Measurements from ENCODE around the gene PYHIN1. TPM values are rescaled to one million over a fixed set of nuclear protein-coding genes. Genes with fewer than 3 reads are reported as not detected.

The PYHIN1 gene
- total RNA-seq, 1 donor from 2014 or later = 10.4 TPM

DNA sequence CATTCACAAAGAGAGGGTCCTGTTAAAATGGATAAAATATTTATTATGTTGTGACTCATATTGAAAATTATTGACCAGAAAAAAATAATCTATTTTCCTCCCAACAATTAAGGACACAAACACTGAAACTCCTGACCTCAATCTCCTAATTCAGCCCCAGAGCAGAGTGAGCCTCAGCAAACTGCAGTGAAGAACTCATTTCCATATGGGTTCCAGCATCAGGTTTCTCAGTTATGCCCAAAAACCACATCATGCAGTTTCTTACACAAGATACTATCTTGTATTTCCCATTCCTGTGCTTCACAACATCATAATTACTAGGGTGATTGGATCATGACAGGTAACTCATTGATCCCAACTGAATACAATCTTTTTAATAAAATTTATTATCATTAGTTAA is 15.4 kb downstream of the PYHIN1 start:
- Mint-ChIP-seq H3K4me3 (no peak overlapping the region), H3K4me1 (peaks cover 3% of the 10 kb centered on the region), H3K27ac (no peak overlapping the region), H3K27me3 (peaks cover under 1% of the 10 kb centered on the region), H3K36me3 (ENCODE audit: low read depth) (peaks cover 63% of the 10 kb centered on the region), H3K9me3 (peaks cover 8% of the 10 kb centered on the region)
- no peak for DNase-seq
- intact Hi-C loops (cut with micrococcal nuclease) = no loop called here

DNA sequence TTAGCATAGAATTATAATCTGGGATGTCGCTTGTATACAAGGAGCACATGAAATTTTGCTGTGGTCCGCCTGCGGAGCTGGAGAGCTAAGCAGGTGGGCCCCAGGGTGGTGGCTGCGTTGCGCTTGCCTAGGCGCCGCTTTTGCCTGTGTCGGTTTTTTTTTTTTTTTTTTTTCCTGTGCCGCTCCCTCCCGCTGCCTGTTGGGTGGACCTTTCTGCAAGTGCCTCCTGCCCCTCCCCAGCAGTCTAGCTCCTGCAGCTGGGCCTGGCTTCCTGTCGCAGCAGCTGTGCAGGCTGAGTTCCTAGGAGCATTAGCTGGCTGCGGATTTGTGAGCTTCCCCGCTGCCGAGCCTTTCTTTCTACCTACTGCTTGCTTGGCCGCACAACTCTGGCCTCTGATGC is 20.6 kb downstream of the PYHIN1 start:
- peak; percentile 17 for DNase-seq
- Mint-ChIP-seq H3K27me3 (no peaks in the 10 kb centered on the region), H3K4me3 (no peak overlapping the region), H3K9me3 (peaks cover 8% of the 10 kb centered on the region), H3K27ac (no peak overlapping the region), H3K4me1 (no peaks in the 10 kb centered on the region), H3K36me3 (ENCODE audit: low read depth) (peaks cover 52% of the 10 kb centered on the region)
- intact Hi-C loops (cut with micrococcal nuclease) = no loop called here

DNA sequence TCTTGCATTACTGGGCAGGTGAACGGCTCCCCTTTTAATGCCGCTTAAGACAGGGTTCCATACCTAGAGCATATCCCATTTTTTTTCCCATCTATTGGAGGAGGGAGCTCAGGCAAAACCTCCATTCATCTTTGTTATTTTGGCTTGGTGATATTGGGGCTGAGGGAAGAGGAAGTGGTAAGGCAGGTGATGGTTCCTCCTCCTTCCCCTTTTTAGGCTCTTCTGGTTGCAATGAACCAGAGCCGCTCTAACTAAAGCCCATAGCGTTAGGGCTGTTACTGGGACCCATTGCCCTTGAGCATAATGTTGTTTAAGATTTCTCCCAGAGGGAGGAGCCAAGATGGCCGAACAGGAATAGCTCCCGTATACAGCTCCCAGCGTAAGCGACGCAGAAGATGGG is 21.1 kb downstream of the PYHIN1 start:
- H3K27ac Mint-ChIP-seq = no peak overlapping the region
- H3K4me1 Mint-ChIP-seq = no peaks in the 10 kb centered on the region
- H3K36me3 Mint-ChIP-seq (ENCODE audit: low read depth) = peaks cover 49% of the 10 kb centered on the region
- no peak overlapping the region for H3K4me3 Mint-ChIP-seq
- no peaks in the 10 kb centered on the region for H3K27me3 Mint-ChIP-seq
- DNase-seq = peak; percentile 27
- intact Hi-C loops (cut with micrococcal nuclease) = no loop called here
- H3K9me3 Mint-ChIP-seq = peaks cover 8% of the 10 kb centered on the region

DNA sequence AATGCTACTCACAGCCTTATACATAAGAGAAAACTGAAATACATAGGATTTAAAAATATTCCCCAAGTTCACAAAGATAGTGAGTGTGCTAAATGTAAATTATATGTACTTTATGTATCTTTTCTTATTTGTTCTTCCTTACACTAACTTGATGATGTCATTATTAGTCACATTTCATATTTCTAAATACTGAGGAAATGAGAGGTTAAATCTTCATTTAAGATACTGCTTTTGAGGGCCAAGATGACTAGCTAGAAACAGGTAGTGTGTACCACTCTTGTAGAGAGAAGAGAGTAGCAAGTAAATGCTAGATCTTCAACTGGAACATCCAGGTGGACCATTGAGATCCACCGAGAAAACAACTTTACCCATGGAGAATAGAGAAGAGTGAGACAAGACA is 29.8 kb downstream of the PYHIN1 start:
- Mint-ChIP-seq H3K27me3 (no peaks in the 10 kb centered on the region), H3K4me1 (peaks cover 3% of the 10 kb centered on the region), H3K27ac (no peak overlapping the region), H3K36me3 (ENCODE audit: low read depth) (peaks cover 47% of the 10 kb centered on the region), H3K9me3 (peaks cover 15% of the 10 kb centered on the region), H3K4me3 (no peak overlapping the region)
- DNase-seq = no peak
- intact Hi-C loops (cut with micrococcal nuclease) = no loop called here

DNA sequence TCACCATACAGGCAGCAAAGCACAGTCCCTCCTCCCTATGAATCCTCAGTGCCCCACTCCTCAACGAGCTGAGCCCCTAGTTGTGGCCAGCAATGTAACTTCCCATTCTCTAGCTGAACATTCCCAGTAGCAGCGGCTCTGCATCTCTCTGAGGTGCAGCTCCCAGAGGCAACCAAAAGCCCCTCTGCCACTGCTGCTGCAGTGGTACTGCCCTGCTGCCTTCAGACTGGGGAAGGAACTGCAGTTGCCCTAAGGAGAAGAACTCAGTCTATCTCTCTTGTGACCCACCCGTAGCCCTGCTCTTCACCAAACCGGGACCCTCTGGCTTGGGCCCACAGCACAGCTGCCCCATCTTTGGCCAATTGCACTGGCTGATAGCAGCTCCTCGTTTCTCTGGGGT is 31.6 kb downstream of the PYHIN1 start:
- no peak for DNase-seq
- intact Hi-C loops (cut with micrococcal nuclease) = no loop called here
- Mint-ChIP-seq H3K27ac (no peak overlapping the region), H3K4me3 (no peak overlapping the region), H3K4me1 (peaks cover 5% of the 10 kb centered on the region), H3K27me3 (no peaks in the 10 kb centered on the region), H3K9me3 (peaks cover 15% of the 10 kb centered on the region), H3K36me3 (ENCODE audit: low read depth) (peaks cover 51% of the 10 kb centered on the region)

DNA sequence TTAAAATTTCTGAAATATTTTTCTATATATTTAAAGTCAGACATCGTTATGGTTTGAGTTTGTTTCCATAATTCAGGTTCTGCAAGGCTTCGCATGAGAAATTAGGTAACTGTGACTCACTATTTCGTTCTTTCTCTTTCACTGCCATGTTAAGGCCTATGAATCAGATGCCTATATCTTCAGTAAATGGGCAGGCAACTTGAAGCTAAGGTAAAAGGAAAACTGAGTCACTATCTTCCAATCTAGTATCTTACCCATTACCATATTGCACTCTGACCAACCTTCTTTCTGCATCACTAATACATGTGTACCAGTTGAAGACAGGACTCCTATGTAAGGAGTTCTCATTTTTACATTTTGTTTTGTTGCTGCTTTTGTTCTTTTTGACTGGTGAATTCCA is 37.8 kb downstream of the PYHIN1 start:
- peaks cover 31% of the 10 kb centered on the region for H3K36me3 Mint-ChIP-seq (ENCODE audit: low read depth)
- no peak for DNase-seq
- H3K27me3 Mint-ChIP-seq = no peaks in the 10 kb centered on the region
- peaks cover 22% of the 10 kb centered on the region for H3K9me3 Mint-ChIP-seq
- H3K27ac Mint-ChIP-seq = peak overlapping the region; percentile 84
- peaks cover 15% of the 10 kb centered on the region for H3K4me1 Mint-ChIP-seq
- intact Hi-C loops (cut with micrococcal nuclease) = loop anchor here (1.0 kb wide), 4 partner anchors 27 to 150 kb away; partner anchors contain the start of gene IFI16
- no peak overlapping the region for H3K4me3 Mint-ChIP-seq

DNA sequence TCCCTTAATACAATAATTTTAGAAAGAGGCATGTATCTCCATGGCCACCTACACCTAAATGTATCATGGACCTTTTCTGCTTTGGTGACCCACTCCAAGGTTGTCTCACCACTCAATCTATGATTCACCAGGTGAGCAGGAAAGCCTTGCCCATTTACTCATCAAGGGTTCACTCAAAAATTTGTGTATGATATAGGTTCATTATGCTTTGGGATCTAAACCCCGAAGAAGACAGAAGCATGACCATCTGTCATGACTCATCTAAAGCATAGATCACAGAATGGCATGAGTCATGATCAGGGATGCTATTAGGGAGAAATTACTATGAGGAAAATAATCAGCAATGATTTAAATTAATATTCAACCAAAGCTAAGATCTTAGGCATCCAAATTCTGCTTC is 38.5 kb downstream of the PYHIN1 start:
- Mint-ChIP-seq H3K4me1 (peaks cover 15% of the 10 kb centered on the region), H3K27ac (peak overlapping the region; percentile 84), H3K36me3 (ENCODE audit: low read depth) (peaks cover 30% of the 10 kb centered on the region), H3K27me3 (no peaks in the 10 kb centered on the region), H3K4me3 (no peak overlapping the region), H3K9me3 (peaks cover 19% of the 10 kb centered on the region)
- intact Hi-C loops (cut with micrococcal nuclease) = loop anchor here (1.0 kb wide), 4 partner anchors 28 to 151 kb away; partner anchors contain the start of gene IFI16
- DNase-seq = no peak

DNA sequence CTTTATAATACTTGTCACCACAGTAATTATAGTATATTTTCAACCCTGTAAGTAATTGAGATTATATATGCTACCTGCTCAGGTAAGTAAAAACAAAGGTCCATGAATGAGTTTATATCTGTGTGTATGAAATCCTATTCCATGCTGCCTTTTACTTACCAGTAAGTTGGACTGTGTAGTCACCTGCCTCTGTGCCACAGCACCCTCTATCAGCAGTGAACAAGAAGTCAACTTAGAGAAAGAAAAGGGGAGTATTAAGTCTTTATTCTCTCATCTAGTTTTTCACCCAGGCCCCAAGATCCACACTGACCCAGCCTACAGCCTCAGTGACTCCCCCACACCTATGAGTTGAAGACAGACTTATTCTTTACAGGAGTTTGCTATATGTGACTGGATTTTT is 41.5 kb downstream of the PYHIN1 start:
- peaks cover 7% of the 10 kb centered on the region for H3K9me3 Mint-ChIP-seq
- H3K27ac Mint-ChIP-seq = no peak overlapping the region
- no peak for DNase-seq
- no peaks in the 10 kb centered on the region for H3K27me3 Mint-ChIP-seq
- H3K4me3 Mint-ChIP-seq = no peak overlapping the region
- H3K4me1 Mint-ChIP-seq = peaks cover 13% of the 10 kb centered on the region
- peaks cover 19% of the 10 kb centered on the region for H3K36me3 Mint-ChIP-seq (ENCODE audit: low read depth)
- intact Hi-C loops (cut with micrococcal nuclease) = no loop called here

DNA sequence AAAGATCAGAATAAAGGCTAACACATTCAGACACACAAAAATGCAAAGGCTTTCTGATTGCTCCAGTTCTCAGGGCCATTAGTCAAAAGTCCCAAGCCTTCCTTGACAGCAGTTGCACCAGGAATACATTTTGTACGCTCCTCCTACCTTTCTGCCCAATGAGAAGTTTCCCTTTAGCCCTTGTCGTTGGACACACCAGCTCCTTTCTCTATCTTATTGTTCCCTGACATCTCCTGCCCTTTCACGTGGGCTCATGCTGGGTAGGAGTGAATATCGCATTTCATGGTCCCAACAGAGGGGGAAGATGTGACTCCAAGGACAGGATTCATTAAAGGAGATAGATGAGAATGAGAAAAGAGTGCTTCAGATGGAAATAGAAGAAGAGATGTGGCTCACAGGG is 44.9 kb downstream of the PYHIN1 start:
- Mint-ChIP-seq H3K27me3 (peaks cover 2% of the 10 kb centered on the region), H3K4me1 (peaks cover 2% of the 10 kb centered on the region), H3K9me3 (no peaks in the 10 kb centered on the region), H3K36me3 (ENCODE audit: low read depth) (peaks cover 26% of the 10 kb centered on the region), H3K27ac (no peak overlapping the region), H3K4me3 (no peak overlapping the region)
- intact Hi-C loops (cut with micrococcal nuclease) = no loop called here
- DNase-seq = no peak

DNA sequence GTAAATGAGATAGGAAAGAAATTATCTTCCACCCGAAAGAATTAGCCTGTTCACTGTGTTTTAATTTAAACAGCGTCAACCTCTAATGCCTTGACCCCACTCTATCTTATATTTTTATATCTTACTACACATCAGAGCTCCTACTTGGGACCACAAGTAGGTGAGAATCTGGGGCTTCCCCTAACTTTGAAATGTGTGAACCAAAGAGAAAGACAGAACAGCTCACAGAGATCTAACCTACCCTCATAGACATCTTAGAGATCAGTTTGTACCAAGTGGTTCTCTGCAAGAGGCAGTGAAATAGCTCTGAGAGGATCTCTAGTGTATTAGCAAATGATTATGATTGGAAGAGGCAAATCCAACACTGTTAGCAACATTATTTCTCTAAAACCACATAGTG is 47.4 kb downstream of the PYHIN1 start:
- H3K27ac Mint-ChIP-seq = no peak overlapping the region
- H3K9me3 Mint-ChIP-seq = peaks cover 5% of the 10 kb centered on the region
- H3K27me3 Mint-ChIP-seq = peaks cover 4% of the 10 kb centered on the region
- intact Hi-C loops (cut with micrococcal nuclease) = no loop called here
- DNase-seq = no peak
- H3K4me1 Mint-ChIP-seq = peaks cover 2% of the 10 kb centered on the region
- H3K4me3 Mint-ChIP-seq = no peak overlapping the region
- H3K36me3 Mint-ChIP-seq (ENCODE audit: low read depth) = peaks cover 37% of the 10 kb centered on the region

DNA sequence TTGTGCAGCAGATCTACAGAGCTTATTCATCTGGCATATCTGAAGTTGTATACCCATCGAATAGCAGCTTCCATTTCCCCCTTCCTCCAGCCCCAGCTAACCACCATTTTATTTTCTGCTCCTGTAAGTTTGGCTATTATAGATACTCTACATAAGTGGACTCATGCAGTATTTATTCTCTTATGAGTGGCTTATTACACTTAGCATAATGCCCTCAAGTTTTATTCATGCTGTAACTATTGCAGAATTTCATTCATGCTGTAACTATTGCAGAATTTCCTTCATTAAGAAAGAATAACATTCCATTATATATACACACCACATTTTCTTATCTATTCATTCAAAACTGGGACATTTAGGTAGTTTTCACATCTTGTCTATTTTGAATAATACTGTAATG is 47.9 kb downstream of the PYHIN1 start:
- H3K27ac Mint-ChIP-seq = no peak overlapping the region
- peaks cover 4% of the 10 kb centered on the region for H3K27me3 Mint-ChIP-seq
- peaks cover 37% of the 10 kb centered on the region for H3K36me3 Mint-ChIP-seq (ENCODE audit: low read depth)
- peaks cover 7% of the 10 kb centered on the region for H3K9me3 Mint-ChIP-seq
- no peak overlapping the region for H3K4me3 Mint-ChIP-seq
- intact Hi-C loops (cut with micrococcal nuclease) = no loop called here
- DNase-seq = no peak
- peaks cover 2% of the 10 kb centered on the region for H3K4me1 Mint-ChIP-seq

DNA sequence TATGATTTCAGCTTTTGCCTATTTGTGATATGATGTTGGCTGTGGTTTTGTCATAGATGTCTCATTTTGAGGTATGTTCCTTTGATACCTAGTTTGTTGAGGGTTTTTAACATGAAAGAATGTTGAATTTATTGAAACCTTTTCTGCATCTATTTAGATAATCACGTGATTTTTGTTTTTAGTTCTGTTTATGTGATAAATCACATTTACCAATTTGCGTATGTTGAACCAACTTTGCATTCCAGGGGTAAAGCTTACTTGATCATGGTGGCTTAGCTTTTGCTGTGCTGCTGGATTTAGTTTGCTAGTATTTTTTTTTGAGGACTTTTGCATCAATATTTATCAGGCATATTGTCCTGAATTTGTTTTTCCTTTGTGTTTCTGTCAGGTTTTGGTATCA is 51.9 kb downstream of the PYHIN1 start:
- intact Hi-C loops (cut with micrococcal nuclease) = no loop called here
- H3K36me3 Mint-ChIP-seq (ENCODE audit: low read depth) = peaks cover 46% of the 10 kb centered on the region
- H3K4me1 Mint-ChIP-seq = peaks cover 2% of the 10 kb centered on the region
- H3K27me3 Mint-ChIP-seq = peaks cover 5% of the 10 kb centered on the region
- H3K27ac Mint-ChIP-seq = no peak overlapping the region
- peaks cover 14% of the 10 kb centered on the region for H3K9me3 Mint-ChIP-seq
- no peak for DNase-seq
- no peak overlapping the region for H3K4me3 Mint-ChIP-seq

DNA sequence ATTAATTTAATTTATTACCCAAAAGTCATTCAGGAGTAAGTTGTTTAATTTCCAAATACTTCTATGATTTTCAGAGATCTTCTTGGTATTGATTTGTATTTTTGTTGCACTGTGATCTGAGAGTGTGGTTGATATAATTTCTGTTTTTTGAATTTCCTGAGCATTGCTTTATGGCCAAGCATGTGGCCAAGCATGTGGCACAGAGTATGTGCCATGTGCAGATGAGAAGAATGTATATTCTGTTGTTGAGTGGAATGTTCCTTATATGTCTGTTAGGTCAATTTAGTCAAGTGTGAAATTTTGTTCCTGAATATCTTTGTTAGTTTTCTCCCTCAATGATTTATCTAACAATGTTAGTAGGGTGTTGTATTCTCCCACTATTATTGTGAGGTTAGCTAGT is 53.0 kb downstream of the PYHIN1 start:
- intact Hi-C loops (cut with micrococcal nuclease) = no loop called here
- peaks cover 6% of the 10 kb centered on the region for H3K27me3 Mint-ChIP-seq
- no peak overlapping the region for H3K4me3 Mint-ChIP-seq
- no peaks in the 10 kb centered on the region for H3K4me1 Mint-ChIP-seq
- H3K9me3 Mint-ChIP-seq = peaks cover 23% of the 10 kb centered on the region
- no peak overlapping the region for H3K27ac Mint-ChIP-seq
- no peak for DNase-seq
- H3K36me3 Mint-ChIP-seq (ENCODE audit: low read depth) = peaks cover 43% of the 10 kb centered on the region

DNA sequence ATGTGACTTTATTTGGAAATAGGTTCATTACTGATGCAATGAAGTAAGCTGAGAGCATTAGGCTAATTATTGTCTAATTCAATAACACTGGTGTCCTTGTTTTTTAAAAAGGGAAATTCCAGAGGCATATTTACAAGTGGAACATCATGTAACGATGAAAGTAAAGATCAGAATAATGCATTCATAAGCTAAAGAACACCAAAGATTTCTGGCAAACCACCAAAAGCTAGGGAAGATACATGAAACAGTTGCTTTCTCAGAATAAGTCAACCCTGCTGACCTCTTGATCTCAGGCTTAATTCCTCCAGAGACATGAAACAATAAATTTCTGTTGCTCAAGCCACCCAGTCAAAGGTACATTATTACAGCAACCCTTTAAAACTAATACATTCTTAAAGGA is 58.1 kb downstream of the PYHIN1 start:
- no peaks in the 10 kb centered on the region for H3K4me1 Mint-ChIP-seq
- H3K9me3 Mint-ChIP-seq = peaks cover 33% of the 10 kb centered on the region
- H3K36me3 Mint-ChIP-seq (ENCODE audit: low read depth) = peaks cover 43% of the 10 kb centered on the region
- no peak overlapping the region for H3K27ac Mint-ChIP-seq
- no peak overlapping the region for H3K4me3 Mint-ChIP-seq
- peaks cover 4% of the 10 kb centered on the region for H3K27me3 Mint-ChIP-seq
- DNase-seq = no peak
- intact Hi-C loops (cut with micrococcal nuclease) = no loop called here

DNA sequence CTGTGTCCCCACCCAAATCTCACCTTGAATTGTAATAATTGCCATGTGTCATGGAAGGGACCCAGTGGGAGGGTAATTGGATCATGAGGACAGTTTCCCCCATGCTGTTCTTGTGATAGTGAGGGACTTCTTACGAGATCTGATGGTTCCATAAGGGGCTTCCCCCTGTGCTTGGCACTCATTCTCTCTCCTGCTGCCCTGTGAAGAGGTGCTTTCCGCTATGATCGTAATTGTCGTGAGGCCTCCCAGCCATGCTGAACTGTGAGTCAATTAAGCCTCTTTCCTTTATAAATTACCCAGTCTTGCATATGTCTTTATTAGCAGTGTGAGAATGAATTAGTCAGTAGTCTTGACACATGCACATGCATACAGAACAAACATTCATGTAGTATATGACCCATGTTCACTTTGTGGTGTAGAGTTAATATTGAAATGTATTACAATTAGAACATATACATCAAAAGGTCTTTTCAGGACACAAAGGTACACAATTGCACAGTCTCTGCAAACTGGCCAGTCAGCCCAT is 61.5 kb downstream of the PYHIN1 start:
- peaks cover 17% of the 10 kb centered on the region for H3K4me1 Mint-ChIP-seq
- peaks cover 44% of the 10 kb centered on the region for H3K36me3 Mint-ChIP-seq (ENCODE audit: low read depth)
- peaks cover 4% of the 10 kb centered on the region for H3K27me3 Mint-ChIP-seq
- H3K4me3 Mint-ChIP-seq = no peak overlapping the region
- no peak overlapping the region for H3K27ac Mint-ChIP-seq
- no peak for DNase-seq
- intact Hi-C loops (cut with micrococcal nuclease) = no loop called here
- H3K9me3 Mint-ChIP-seq = peaks cover 37% of the 10 kb centered on the region

Data from activated CD4-positive, alpha-beta T cell treated with anti-CD3 and anti-CD28 coated beads, Interleukin-2, amount 10 ng/mL, durations not matched to agents 24 days and 14 days (primary cell).